ENCODE measurements around the gene ADAM33.

ADAM33 gene

DNA sequence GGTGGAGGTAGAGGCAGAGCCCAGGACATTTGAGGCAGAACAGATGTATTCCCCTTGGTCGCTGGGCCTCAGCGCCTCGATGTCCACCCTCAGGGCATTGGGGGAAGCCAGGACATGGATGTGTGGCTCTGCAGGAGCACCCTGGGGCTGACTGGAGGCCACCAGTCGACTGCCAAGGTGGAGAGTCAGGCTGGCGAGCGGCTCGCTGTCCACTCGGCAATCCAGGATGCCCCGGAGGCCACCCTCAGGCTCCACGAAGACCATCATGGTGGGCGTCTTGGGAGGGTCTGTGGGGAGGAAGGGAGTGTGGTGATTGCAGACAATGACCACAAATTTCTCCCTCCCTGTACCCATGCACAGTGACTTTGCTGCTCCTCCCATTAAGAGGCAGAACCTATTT is 8.2 kb upstream of the ADAM33 start:
- TF ChIP-seq, protein P1, sequence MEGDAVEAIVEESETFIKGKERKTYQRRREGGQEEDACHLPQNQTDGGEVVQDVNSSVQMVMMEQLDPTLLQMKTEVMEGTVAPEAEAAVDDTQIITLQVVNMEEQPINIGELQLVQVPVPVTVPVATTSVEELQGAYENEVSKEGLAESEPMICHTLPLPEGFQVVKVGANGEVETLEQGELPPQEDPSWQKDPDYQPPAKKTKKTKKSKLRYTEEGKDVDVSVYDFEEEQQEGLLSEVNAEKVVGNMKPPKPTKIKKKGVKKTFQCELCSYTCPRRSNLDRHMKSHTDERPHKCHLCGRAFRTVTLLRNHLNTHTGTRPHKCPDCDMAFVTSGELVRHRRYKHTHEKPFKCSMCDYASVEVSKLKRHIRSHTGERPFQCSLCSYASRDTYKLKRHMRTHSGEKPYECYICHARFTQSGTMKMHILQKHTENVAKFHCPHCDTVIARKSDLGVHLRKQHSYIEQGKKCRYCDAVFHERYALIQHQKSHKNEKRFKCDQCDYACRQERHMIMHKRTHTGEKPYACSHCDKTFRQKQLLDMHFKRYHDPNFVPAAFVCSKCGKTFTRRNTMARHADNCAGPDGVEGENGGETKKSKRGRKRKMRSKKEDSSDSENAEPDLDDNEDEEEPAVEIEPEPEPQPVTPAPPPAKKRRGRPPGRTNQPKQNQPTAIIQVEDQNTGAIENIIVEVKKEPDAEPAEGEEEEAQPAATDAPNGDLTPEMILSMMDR (IDR thresholded peaks at IDR 0.05; ENCODE audit: borderline replicate concordance, insufficient read depth, low read depth, low read length): no peak
- no peak overlapping the region for H3K4me3 ChIP-seq (ENCODE audit: low read depth, low read length)

DNA sequence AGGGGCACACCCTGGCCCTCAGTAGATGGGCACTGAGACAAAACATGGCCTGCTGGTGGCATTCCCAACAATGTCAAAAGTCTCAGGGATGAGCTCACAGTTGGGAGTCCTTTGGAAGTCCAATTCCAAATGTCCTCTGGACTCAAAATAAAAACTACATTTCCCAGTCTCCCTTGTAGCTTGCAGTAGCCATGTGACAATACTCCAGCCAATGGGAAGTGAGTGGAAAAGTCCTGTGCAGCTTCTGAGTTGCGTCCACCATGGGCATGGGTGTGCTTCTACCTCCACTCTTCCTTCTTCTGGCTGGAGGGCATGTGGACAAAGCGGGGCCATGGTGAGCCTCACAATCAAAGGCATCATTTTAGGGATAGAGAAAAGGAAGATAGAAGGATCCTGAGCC is 5.8 kb upstream of the ADAM33 start:
- no peak overlapping the region for H3K4me3 ChIP-seq (ENCODE audit: low read depth, low read length)
- TF ChIP-seq, protein P1 (IDR thresholded peaks at IDR 0.05; ENCODE audit: borderline replicate concordance, insufficient read depth, low read depth, low read length): no peak

DNA sequence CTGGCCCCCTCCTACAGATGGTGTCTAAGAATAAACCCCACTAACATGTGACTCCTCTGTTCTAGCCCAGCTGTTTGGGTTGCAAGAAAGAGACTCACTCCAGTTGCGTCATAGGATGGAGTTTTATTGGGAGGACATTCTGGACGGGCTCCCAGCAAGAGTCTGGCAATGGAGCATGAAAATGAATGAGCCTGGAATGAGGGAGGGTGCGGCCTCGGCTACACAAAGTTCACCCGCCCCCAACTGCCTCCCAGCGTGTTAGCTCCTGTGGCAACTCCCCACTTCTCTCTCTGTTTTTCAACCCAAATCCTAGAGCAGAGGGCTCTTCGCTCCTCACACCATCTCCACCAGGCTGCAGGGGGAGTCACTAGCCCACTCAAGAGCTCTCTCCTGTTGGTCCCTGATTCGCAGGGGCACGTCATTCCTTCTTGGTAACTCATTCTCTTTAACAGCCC is 5.1 kb upstream of the ADAM33 start:
- H3K4me3 ChIP-seq (ENCODE audit: low read depth, low read length): no peak overlapping the region
- TF ChIP-seq, protein P1 (IDR thresholded peaks at IDR 0.05; ENCODE audit: borderline replicate concordance, insufficient read depth, low read depth, low read length): no peak

DNA sequence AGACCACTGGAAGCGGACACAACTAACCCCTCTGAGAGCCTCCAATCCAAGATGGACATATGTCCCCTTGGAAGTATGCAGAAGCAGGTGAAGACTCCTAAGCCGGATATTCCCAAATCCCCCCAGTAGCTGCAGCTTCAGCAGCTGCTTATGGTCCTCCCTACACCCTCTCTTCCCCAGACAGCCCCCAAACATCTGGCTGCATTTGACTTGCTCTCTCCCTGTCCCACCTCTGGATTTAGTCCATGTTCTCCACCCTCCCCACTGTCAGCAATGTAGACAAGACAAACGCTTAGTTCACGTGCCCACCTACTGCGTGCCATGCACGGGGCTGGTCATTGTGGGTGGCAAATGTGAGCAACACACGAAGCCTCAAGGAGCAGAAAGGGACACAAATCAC is 4.6 kb upstream of the ADAM33 start:
- TF ChIP-seq, protein P1 (IDR thresholded peaks at IDR 0.05; ENCODE audit: borderline replicate concordance, insufficient read depth, low read depth, low read length): no peak
- no peak overlapping the region for H3K4me3 ChIP-seq (ENCODE audit: low read depth, low read length)

DNA sequence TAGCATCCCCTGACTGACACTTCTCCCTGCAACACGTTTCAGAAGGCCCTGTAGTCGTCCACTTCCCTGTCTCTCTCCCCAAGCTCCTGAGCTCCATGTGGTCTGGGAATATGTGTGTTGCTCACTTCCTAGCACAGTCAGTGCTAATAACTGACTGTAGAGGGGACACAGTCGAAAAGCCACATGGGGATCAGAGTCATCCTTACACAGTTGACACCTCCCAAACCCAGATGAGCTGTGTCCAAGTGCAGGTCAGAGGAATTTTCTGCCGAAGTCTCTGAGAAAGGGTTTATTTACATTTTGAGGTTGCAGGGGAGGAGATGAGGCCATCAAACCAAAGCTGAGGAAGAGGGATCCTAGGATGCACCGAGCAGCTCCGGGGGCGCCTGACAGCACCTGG is 3.5 kb upstream of the ADAM33 start:
- H3K4me3 ChIP-seq (ENCODE audit: low read depth, low read length): no peak overlapping the region
- TF ChIP-seq, protein P1 (IDR thresholded peaks at IDR 0.05; ENCODE audit: borderline replicate concordance, insufficient read depth, low read depth, low read length): no peak

DNA sequence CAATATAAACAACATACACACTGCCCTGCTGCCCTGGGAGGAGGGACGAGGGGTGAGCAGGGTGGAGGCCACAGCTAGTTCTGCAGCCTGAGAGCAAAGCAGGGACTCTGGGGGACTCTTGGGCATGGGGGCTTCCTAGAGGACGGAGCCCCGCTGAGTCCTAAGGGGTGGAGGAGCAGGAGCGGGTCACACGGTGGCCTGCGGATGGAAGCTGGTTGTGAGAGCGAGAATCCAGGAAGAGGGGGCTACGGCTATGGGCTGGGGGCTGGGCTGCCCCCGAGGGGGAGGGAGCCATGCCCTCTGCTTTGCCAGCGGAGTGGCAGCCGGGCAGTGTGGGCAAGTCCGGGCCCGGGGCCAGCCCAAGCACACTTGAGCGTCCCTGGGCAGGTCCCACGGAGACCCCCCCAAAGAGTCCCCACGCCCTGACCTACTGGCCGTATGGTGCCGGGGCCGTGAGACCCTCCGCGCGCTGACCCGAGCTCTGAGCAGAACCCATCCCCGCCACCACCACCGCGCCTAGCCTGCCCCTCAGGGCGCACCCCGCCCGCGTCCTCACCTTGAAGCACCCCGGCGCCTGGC is 369 bp downstream of the ADAM33 start:
- TF ChIP-seq, protein P1 (IDR thresholded peaks at IDR 0.05; ENCODE audit: borderline replicate concordance, insufficient read depth, low read depth, low read length): no peak
- H3K4me3 ChIP-seq (ENCODE audit: low read depth, low read length): no peak overlapping the region

DNA sequence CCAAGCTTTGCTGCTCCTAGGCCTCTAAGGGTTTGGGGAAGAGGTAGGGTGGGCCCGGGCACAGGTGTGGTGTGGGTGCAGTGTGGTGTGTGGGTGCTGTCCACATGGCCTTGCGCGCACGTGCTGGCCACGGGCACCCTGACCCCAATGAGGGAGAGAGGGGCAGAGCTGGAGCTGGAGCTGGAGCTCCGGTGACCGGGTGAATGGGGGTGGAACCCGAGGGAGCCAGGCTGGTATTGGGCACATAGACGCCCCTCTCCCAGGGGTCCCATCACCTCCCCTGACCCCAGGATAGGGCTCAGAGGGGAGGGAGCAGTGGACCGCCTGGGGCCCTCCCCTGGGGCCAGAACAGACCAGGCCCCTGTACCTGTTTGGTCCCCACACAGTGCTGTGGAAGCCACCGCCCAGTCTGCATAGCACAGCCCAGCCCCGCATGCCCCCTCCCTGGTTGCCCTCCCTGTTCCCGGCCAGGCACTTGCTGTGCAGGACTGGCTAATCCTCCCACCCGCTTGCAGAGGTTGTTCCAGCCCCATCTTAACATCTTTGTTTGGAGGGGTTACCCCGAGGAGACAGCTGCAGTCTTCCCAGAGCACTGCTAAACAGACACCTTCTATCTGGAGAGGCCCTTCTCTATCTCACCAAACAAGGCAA is 984 bp downstream of the ADAM33 start:
- TF ChIP-seq, protein P1 (IDR thresholded peaks at IDR 0.05; ENCODE audit: borderline replicate concordance, insufficient read depth, low read depth, low read length): no peak

More for the DNA sequence above, 984 bp downstream of the ADAM33 start:
- no peak overlapping the region for H3K4me3 ChIP-seq (ENCODE audit: low read depth, low read length)

Measured in GM12875 (cell line).